Naive thymus-derived CD8-positive, alpha-beta T cell (primary cell): ENCODE data around the gene WASL. TPM values are rescaled to one million over a fixed set of nuclear protein-coding genes. Genes with fewer than 3 reads are reported as not detected.
"Not testable (repeated sequence)": the region's sequence is repeated elsewhere in the genome, so short reads cannot be mapped to it uniquely, and the experiment has no call there.

Experiments used
- ATAC-seq, 2 donors: fragments of 150-1000 bp; cut with Tn5 transposase in 1 of 2; sonication (Bioruptor Pico), chemical (Tn5 transposase) in 1 of 2; 1 replicate in 1 of 2; 2 replicates in 1 of 2; pipeline ENCODE4 v1.10.0; 2021; ENCODE audit warnings: mild to moderate bottlenecking in 2 of 2, moderate library complexity in 2 of 2
- POLR2A ChIA-PET: fragments of 350-600 bp; sonication (Branson Sonifier 250); formaldehyde crosslinking; loops from one replicate; lab custom pipeline; 2021; ENCODE audit warnings: antibody characterized with exemption; lab: Charles Lee
- DNase-seq, 10 donors: peaks; one replicate each; pipeline versions ENCODE4 v3.0.0 to v3.0.0-alpha.2; 2020 to 2022
- H3K27ac Mint-ChIP-seq, 10 donors: one replicate each; pipeline ENCODE4 v1.8.0; 2020 to 2022; ENCODE audit warnings: mild to moderate bottlenecking in 10 of 10, mixed read lengths in 10 of 10, moderate library complexity in 4 of 10, inconsistent platforms in 1 of 10
- H3K27me3 Mint-ChIP-seq, 5 donors: one replicate each; pipeline ENCODE4 v1.8.0; 2021 to 2022; ENCODE audit warnings: mixed read lengths in 5 of 5
- H3K36me3 Mint-ChIP-seq, 3 donors: one replicate each; pipeline ENCODE4 v1.8.0; 2020 to 2022; ENCODE audit warnings: mixed read lengths in 3 of 3, mild to moderate bottlenecking in 2 of 3, inconsistent platforms in 1 of 3
- H3K4me1 Mint-ChIP-seq, 4 donors: one replicate each; pipeline ENCODE4 v1.8.0; 2021 to 2022; ENCODE audit warnings: mixed read lengths in 4 of 4
- H3K4me3 Mint-ChIP-seq, 10 donors: one replicate each; pipeline ENCODE4 v1.8.0; 2020 to 2022; ENCODE audit warnings: mild to moderate bottlenecking in 10 of 10, mixed read lengths in 10 of 10, moderate library complexity in 6 of 10, inconsistent platforms in 1 of 10
- H3K9me3 Mint-ChIP-seq, 9 donors: one replicate each; pipeline ENCODE4 v1.8.0; 2020 to 2022; ENCODE audit warnings: mixed read lengths in 9 of 9, mild to moderate bottlenecking in 3 of 9, inconsistent platforms in 1 of 9, moderate library complexity in 1 of 9
- polyA plus RNA-seq, 3 donors: library from polyadenylated mRNA; unstranded; fragments of 300-500 nt; fragmentation: Illumina TruSeq; gene quantifications; one replicate each; pipeline ENCODE4 v1.2.3, GENCODE V29; 2021
- total RNA-seq, 8 experiments: library from RNA in 2 of 8; stranded (reverse) in 2 of 8; gene quantifications; one replicate each; pipeline ENCODE4 v1.2.3 and lab custom pipeline; 2021 to 2026

WASL gene
- total and polyA plus RNA-seq, 5 experiments from 2014 or later = 2.5 to 15.6 (median 3.0) TPM

GRCh38 chr7:123745437-123745836 lies 3.4 kb downstream of the WASL start:
- H3K4me1 Mint-ChIP-seq = peaks cover 45 to 74% (median 73%) of the 10 kb centered on the region in 4 donors
- H3K9me3 Mint-ChIP-seq = no peaks in the 10 kb centered on the region
- POLR2A ChIA-PET = no interaction called here
- H3K27ac Mint-ChIP-seq = peak overlapping the region in 1 of 10 donors; percentile 93
- no peaks in the 10 kb centered on the region for H3K27me3 Mint-ChIP-seq
- ATAC-seq (no peak), DNase-seq (no peak)
- peak overlapping the region in 8 of 10 donors; percentile 30 to 98 (median 91) for H3K4me3 Mint-ChIP-seq
- peaks cover 0 to 4% (median 3%) of the 10 kb centered on the region in 3 donors for H3K36me3 Mint-ChIP-seq

GRCh38 chr7:123744416-123744815 lies 4.4 kb downstream of the WASL start:
- H3K27ac Mint-ChIP-seq = no peak overlapping the region
- no peaks in the 10 kb centered on the region for H3K27me3 Mint-ChIP-seq
- H3K36me3 Mint-ChIP-seq = peaks cover 0 to 4% (median 3%) of the 10 kb centered on the region in 3 donors
- no peaks in the 10 kb centered on the region for H3K9me3 Mint-ChIP-seq
- DNase-seq = no peak
- POLR2A ChIA-PET = no interaction called here
- H3K4me3 Mint-ChIP-seq = peak overlapping the region in 4 of 10 donors; percentile 13 to 37 (median 21)
- no peak for ATAC-seq
- peaks cover 43 to 71% (median 69%) of the 10 kb centered on the region in 4 donors for H3K4me1 Mint-ChIP-seq

GRCh38 chr7:123741940-123742339 lies 6.9 kb downstream of the WASL start:
- H3K4me3 Mint-ChIP-seq = no peak overlapping the region
- peaks cover 0 to 6% (median 2%) of the 10 kb centered on the region in 9 donors for H3K9me3 Mint-ChIP-seq
- H3K27me3 Mint-ChIP-seq = no peaks in the 10 kb centered on the region
- no peak for ATAC-seq
- peak overlapping the region in 1 of 10 donors; percentile 2 for H3K27ac Mint-ChIP-seq
- H3K36me3 Mint-ChIP-seq = peaks cover 0 to 12% (median 11%) of the 10 kb centered on the region in 3 donors
- POLR2A ChIA-PET = no interaction called here
- DNase-seq = no peak
- H3K4me1 Mint-ChIP-seq = peaks cover 38 to 68% (median 64%) of the 10 kb centered on the region in 4 donors

GRCh38 chr7:123738808-123739207 lies 10.0 kb downstream of the WASL start:
- DNase-seq (no peak), ATAC-seq (no peak)
- no peaks in the 10 kb centered on the region for H3K27me3 Mint-ChIP-seq
- peaks cover 8 to 34% (median 19%) of the 10 kb centered on the region in 9 donors for H3K9me3 Mint-ChIP-seq
- peaks cover 18 to 38% (median 25%) of the 10 kb centered on the region in 3 donors for H3K36me3 Mint-ChIP-seq
- no peak overlapping the region for H3K4me3 Mint-ChIP-seq
- POLR2A ChIA-PET = interaction anchor here (1.9 kb wide), 1 partner anchor 10 kb away, joined by 6 read pairs; the partner anchor contains the start of gene WASL
- peaks cover 27 to 49% (median 42%) of the 10 kb centered on the region in 4 donors for H3K4me1 Mint-ChIP-seq
- H3K27ac Mint-ChIP-seq = peak overlapping the region in 1 of 10 donors; percentile 31

GRCh38 chr7:123738356-123738755 lies 10.4 kb downstream of the WASL start:
- peaks cover 23 to 41% (median 28%) of the 10 kb centered on the region in 3 donors for H3K36me3 Mint-ChIP-seq
- H3K4me1 Mint-ChIP-seq = peaks cover 22 to 49% (median 42%) of the 10 kb centered on the region in 4 donors
- no peak for DNase-seq
- H3K9me3 Mint-ChIP-seq = peaks cover 8 to 38% (median 19%) of the 10 kb centered on the region in 9 donors
- no peak for ATAC-seq
- H3K27ac Mint-ChIP-seq = peak overlapping the region in 2 of 10 donors; percentile 20 to 31
- no peak overlapping the region for H3K4me3 Mint-ChIP-seq
- H3K27me3 Mint-ChIP-seq = no peaks in the 10 kb centered on the region
- POLR2A ChIA-PET = no interaction called here

GRCh38 chr7:123737168-123737674 lies 11.6 kb downstream of the WASL start:
- ATAC-seq, DNase-seq, H3K4me3 Mint-ChIP-seq, H3K27me3 Mint-ChIP-seq: not testable (repeated sequence)
- peaks cover 19 to 47% (median 42%) of the 10 kb centered on the region in 4 donors for H3K4me1 Mint-ChIP-seq
- POLR2A ChIA-PET = interaction anchor here (1.5 kb wide), 1 partner anchor 12 kb away, joined by 4 read pairs; the partner anchor contains the start of gene WASL
- H3K9me3 Mint-ChIP-seq = peaks cover 11 to 48% (median 24%) of the 10 kb centered on the region in 9 donors
- peaks cover 33 to 46% (median 33%) of the 10 kb centered on the region in 3 donors for H3K36me3 Mint-ChIP-seq
- peak overlapping the region in 2 of 10 donors; percentile 24 to 25 for H3K27ac Mint-ChIP-seq

GRCh38 chr7:123735539-123735938 lies 13.3 kb downstream of the WASL start:
- H3K4me3 Mint-ChIP-seq = peak overlapping the region in 1 of 10 donors; percentile 43
- H3K9me3 Mint-ChIP-seq = peaks cover 11 to 60% (median 28%) of the 10 kb centered on the region in 9 donors
- H3K36me3 Mint-ChIP-seq = peaks cover 38 to 53% (median 41%) of the 10 kb centered on the region in 3 donors
- POLR2A ChIA-PET = no interaction called here
- H3K27me3 Mint-ChIP-seq = no peaks in the 10 kb centered on the region
- peaks cover 21 to 50% (median 48%) of the 10 kb centered on the region in 4 donors for H3K4me1 Mint-ChIP-seq
- peak overlapping the region in 3 of 10 donors; percentile 12 to 70 (median 18) for H3K27ac Mint-ChIP-seq
- ATAC-seq (no peak), DNase-seq (no peak)

GRCh38 chr7:123734498-123734897 lies 14.3 kb downstream of the WASL start:
- POLR2A ChIA-PET = interaction anchor here (0.7 to 1.0 kb wide), 2 partner anchors 14 to 41 kb away, joined by 3 to 8 read pairs; partner anchors contain the start of gene WASL
- peaks cover 11 to 60% (median 28%) of the 10 kb centered on the region in 9 donors for H3K9me3 Mint-ChIP-seq
- H3K4me1 Mint-ChIP-seq = peaks cover 21 to 55% (median 51%) of the 10 kb centered on the region in 4 donors
- H3K27ac Mint-ChIP-seq = peak overlapping the region in 1 of 10 donors; percentile 40
- no peak for DNase-seq
- H3K4me3 Mint-ChIP-seq = peak overlapping the region in 1 of 10 donors; percentile 18
- H3K36me3 Mint-ChIP-seq = peaks cover 41 to 61% (median 41%) of the 10 kb centered on the region in 3 donors
- no peak for ATAC-seq
- H3K27me3 Mint-ChIP-seq = no peaks in the 10 kb centered on the region

- Mint-ChIP-seq H3K36me3 (peaks cover 45 to 59% (median 48%) of the 10 kb centered on the region in 3 donors), H3K9me3 (peaks cover 11 to 60% (median 28%) of the 10 kb centered on the region in 9 donors), H3K27ac (peak overlapping the region in 1 of 10 donors; percentile 53), H3K4me3 (peak overlapping the region in 2 of 10 donors; percentile 1 to 40), H3K27me3 (no peaks in the 10 kb centered on the region), H3K4me1 (peaks cover 16 to 54% (median 51%) of the 10 kb centered on the region in 4 donors)
- no peak for DNase-seq
- ATAC-seq = no peak
- POLR2A ChIA-PET = no interaction called here
Measured at GRCh38 chr7:123732413-123733091, 16.3 kb downstream of the WASL start.

- Mint-ChIP-seq H3K4me1 (peaks cover 20 to 73% (median 69%) of the 10 kb centered on the region in 4 donors), H3K36me3 (peaks cover 33 to 34% (median 34%) of the 10 kb centered on the region in 3 donors), H3K27ac (no peak overlapping the region), H3K9me3 (peaks cover 0 to 34% (median 11%) of the 10 kb centered on the region in 9 donors), H3K27me3 (no peaks in the 10 kb centered on the region), H3K4me3 (no peak overlapping the region)
- ATAC-seq = no peak
- POLR2A ChIA-PET = interaction anchor here (0.7 kb wide), 1 partner anchor 18 kb away, joined by 3 read pairs; no protein-coding TSS in a partner anchor
- DNase-seq = no peak
Measured at GRCh38 chr7:123729218-123729578, 19.6 kb downstream of the WASL start.

GRCh38 chr7:123727071-123727837 lies 21.5 kb downstream of the WASL start:
- H3K36me3 Mint-ChIP-seq = peaks cover 15 to 19% (median 18%) of the 10 kb centered on the region in 3 donors
- H3K4me1 Mint-ChIP-seq = peaks cover 18 to 74% (median 60%) of the 10 kb centered on the region in 4 donors

More at GRCh38 chr7:123727071-123727837, 21.5 kb downstream of the WASL start:
- DNase-seq = no peak
- ATAC-seq = no peak
- Mint-ChIP-seq H3K9me3 (peaks cover 0 to 15% (median 3%) of the 10 kb centered on the region in 9 donors), H3K4me3 (peak overlapping the region in 2 of 10 donors; percentile 13 to 34), H3K27ac (peak overlapping the region in 4 of 10 donors; percentile 1 to 30 (median 10)), H3K27me3 (no peaks in the 10 kb centered on the region)
- POLR2A ChIA-PET = no interaction called here
